Small intestine (tissue), 7 donors: Measurements from ENCODE around the gene ANAPC1. TPM values are rescaled to one million over a fixed set of nuclear protein-coding genes. Genes with fewer than 3 reads are reported as not detected.
A peak's percentile ranks its signal among the peaks of the same experiment; 100 is the strongest.
"Not testable (repeated sequence)": the region's sequence is repeated elsewhere in the genome, so short reads cannot be mapped to it uniquely, and the experiment has no call there.

Source experiments
- DNase-seq, 2 donors: peaks; one replicate each; pipeline versions ENCODE4 v3.0.0 to v3.0.0-alpha.2; 2013
- FAIRE-seq: peaks from 2 replicates; lab custom pipeline; 2012; peaks lifted over from hg19 to GRCh38; lab: Jason Lieb, UNC
- H3K27ac ChIP-seq, 3 donors: one replicate each; pipeline ENCODE4 v1.5.1; 2013; ENCODE audit warnings: low read length in 2 of 3, mild to moderate bottlenecking in 2 of 3, control low read depth in 1 of 3, inconsistent platforms in 1 of 3, low read depth in 1 of 3, moderate library complexity in 1 of 3
- H3K27me3 ChIP-seq, 3 donors: one replicate each; pipeline ENCODE4 v1.6.1; 2013; ENCODE audit warnings: low read length in 3 of 3, inconsistent platforms in 1 of 3; ENCODE audit not compliant: control insufficient read depth in 3 of 3, insufficient read depth in 3 of 3
- H3K36me3 ChIP-seq, 3 donors: one replicate each; pipeline ENCODE4 v1.6.1; 2013; ENCODE audit warnings: low read length in 3 of 3, inconsistent platforms in 1 of 3, low read depth in 1 of 3, mild to moderate bottlenecking in 1 of 3, moderate library complexity in 1 of 3; ENCODE audit not compliant: control insufficient read depth in 3 of 3, insufficient read depth in 2 of 3
- H3K4me1 ChIP-seq, 3 donors: one replicate each; pipeline ENCODE4 v1.6.1; 2013; ENCODE audit warnings: low read length in 2 of 3, inconsistent platforms in 1 of 3, low read depth in 1 of 3, mild to moderate bottlenecking in 1 of 3, moderate library complexity in 1 of 3; ENCODE audit not compliant: control insufficient read depth in 3 of 3, insufficient read depth in 2 of 3
- H3K4me3 ChIP-seq, 3 donors: one replicate each; pipeline ENCODE4 v1.5.1; 2013; ENCODE audit warnings: low read length in 3 of 3, control low read depth in 1 of 3, inconsistent platforms in 1 of 3, low read depth in 1 of 3, mild to moderate bottlenecking in 1 of 3, moderate library complexity in 1 of 3
- H3K9me3 ChIP-seq, 2 donors: one replicate each; pipeline ENCODE4 v1.6.1; 2013; ENCODE audit warnings: low read depth in 1 of 2, low read length in 1 of 2; ENCODE audit not compliant: control insufficient read depth in 2 of 2, insufficient read depth in 1 of 2
- WGBS, 3 donors: extraction: QIAGEN DNeasy Blood & Tissue Kit; methylation state at CpG; one replicate each; pipeline ENCODE4 v1.1.7; 2013; 5-methylcytosine and 5-hydroxymethylcytosine counted together
- polyA plus RNA-seq, 4 donors: library from polyadenylated mRNA; stranded (reverse) in 3 of 4; unstranded in 1 of 4; fragments of 200-250 nt in 3 of 4; fragments of 120-200 nt in 1 of 4; gene quantifications; one replicate each; pipeline versions ENCODE4 v1.2.1 to v1.2.3, GENCODE V29; 2013
- donor health status: healthy with polysubstance abuse.
- donor health status: control.
- donor health status: control.
- donor health status: Bipolar disorder and iron deficiency.
- donor health status: healthy.

The ANAPC1 gene
- polyA plus RNA-seq, 4 donors, result 2.4 to 23.9 (median 8.4) TPM

DNA sequence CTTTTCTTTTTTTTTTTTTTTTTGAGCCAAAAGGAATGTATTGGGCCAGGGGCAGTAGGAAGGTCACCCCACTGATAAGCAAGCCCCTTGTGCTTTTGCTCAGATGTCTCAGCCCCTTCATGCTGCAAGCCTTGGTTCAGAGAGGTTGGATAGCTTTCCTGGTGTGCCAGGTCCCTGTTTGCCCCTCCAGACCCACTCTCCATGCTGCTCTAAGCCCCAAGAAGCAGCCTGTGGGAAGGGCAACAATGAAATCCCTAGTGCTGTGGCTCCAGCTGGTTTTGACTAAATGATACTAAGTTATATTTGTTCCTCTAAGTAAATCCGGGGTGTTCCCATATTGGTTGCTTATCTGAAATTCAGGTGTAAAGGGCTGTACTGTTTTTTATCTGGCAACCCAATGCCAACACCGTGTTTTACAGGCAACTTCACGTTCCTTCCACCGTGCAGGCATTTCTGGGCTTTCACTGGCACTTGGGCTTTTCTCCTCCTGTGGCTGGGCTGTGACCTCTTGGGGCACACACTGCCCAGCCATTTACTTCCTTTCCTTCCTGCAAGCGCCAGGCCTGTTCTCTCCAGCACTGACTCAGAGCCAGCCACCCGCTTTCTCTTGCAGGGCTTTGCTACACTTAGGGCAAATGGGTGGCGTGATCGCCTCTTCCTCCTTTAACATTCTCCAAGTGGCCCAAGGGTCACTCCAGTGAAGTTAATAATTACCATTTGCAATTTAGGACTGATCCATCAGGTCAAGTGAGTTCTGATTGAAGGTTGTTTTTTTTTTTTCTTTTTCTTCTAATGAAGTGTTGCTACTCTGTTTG is 36.0 kb upstream of the ANAPC1 start:
- Histone ChIP-seq H3K27me3 (no peaks in the 10 kb centered on the region), H3K4me1 (peaks cover 6 to 27% (median 12%) of the 10 kb centered on the region in 3 donors), H3K36me3 (peaks cover 0 to 18% (median 0%) of the 10 kb centered on the region in 3 donors), H3K4me3 (no peak overlapping the region), H3K9me3 (no peaks in the 10 kb centered on the region), H3K27ac (peak overlapping the region; percentile 76 to 87 (median 82))
- no peak for FAIRE-seq
- WGBS, 3 donors, result 6 to 57% (median 34%) methylated on average over 8 of the region's 8 CpGs
- peak; percentile 85 to 97 for DNase-seq

DNA sequence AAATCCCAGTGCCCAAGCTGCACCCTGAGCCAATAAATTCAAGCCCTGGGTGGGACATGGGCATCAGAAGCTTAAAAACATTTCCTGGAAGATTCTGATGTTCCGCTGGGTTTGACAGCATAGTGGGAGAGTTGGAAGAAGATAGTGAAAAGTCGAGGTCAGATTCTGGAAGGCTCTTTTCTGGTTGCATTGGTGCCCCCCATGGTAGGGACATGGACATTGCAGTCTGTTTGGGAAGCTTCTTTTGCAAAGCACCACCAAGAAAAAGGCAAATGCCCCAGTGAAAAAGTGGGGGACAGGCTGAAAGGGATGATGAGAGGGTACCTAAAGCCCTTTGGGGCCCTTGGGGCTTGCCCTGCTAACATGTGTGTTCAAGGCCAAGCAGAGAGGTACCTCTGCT is 35.4 kb upstream of the ANAPC1 start:
- Histone ChIP-seq H3K9me3 (no peaks in the 10 kb centered on the region), H3K27me3 (no peaks in the 10 kb centered on the region), H3K4me3 (no peak overlapping the region), H3K36me3 (peaks cover 0 to 16% (median 0%) of the 10 kb centered on the region in 3 donors), H3K27ac (peak overlapping the region; percentile 76 to 87 (median 82)), H3K4me1 (peaks cover 6 to 27% (median 12%) of the 10 kb centered on the region in 3 donors)
- DNase-seq, result no peak
- no peak for FAIRE-seq
- 50 to 62% (median 50%) methylated on average over 2 of the region's 2 CpGs for WGBS, 3 donors

- 79 to 91% (median 80%) methylated on average over 1 of the region's 1 CpG for WGBS, 3 donors
- DNase-seq (peak in 1 of 2 donors; percentile 45), FAIRE-seq (no peak)
- Histone ChIP-seq H3K36me3 (peaks cover 0 to 13% (median 0%) of the 10 kb centered on the region in 3 donors), H3K4me3 (no peak overlapping the region), H3K4me1 (peaks cover 6 to 27% (median 12%) of the 10 kb centered on the region in 3 donors), H3K27me3 (no peaks in the 10 kb centered on the region), H3K27ac (peak overlapping the region in 1 of 3 donors; percentile 28), H3K9me3 (no peaks in the 10 kb centered on the region)
These were observed 34.4 kb upstream of the ANAPC1 start for GRCh38 chr2:111918383-111918806.

DNA sequence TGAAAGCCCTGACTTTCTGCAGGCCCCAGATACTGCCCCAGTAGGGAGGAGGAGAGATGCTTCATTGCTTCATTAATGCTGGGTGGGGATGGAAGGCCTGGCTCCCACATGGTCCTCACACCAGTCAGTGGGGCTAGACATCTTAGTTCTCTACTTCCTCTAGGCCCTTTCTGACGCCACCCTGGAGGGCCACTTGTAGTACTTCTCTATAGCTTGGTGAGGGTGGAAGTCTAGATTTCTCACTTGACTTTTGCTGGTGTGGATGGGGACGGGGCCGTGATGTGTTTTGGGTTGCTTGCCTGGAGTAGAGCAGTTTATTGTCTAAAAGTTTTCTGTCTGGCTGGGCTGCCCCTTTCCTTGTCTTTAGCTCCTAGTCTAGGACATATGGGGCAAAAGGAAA is 33.1 kb upstream of the ANAPC1 start:
- Histone ChIP-seq H3K36me3 (peaks cover 0 to 10% (median 0%) of the 10 kb centered on the region in 3 donors), H3K9me3 (no peaks in the 10 kb centered on the region), H3K27me3 (no peaks in the 10 kb centered on the region), H3K4me3 (no peak overlapping the region), H3K27ac (no peak overlapping the region), H3K4me1 (peaks cover 6 to 27% (median 12%) of the 10 kb centered on the region in 3 donors)
- FAIRE-seq (no peak), DNase-seq (no peak)
- 74 to 79% (median 76%) methylated on average over 3 of the region's 3 CpGs for WGBS, 3 donors

DNA sequence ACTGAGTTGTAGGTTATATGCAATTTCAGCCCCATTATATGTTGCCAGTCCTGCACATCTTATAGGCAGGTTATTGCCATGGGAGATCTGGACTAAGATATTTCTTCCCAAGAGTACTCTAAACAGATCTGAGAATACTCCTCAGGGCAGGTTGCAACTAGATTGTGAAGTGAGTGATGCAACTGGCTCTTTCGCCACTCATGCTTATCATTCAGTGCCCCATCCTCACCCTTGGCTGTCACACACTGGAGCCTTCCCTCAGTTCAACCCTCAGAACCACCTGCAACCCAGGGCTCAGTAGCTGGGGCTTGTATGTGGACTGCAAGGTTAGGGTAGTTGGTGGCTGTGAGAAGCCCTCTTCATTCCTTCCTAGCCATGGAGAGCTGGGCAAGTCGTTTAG is 28.6 kb upstream of the ANAPC1 start:
- FAIRE-seq (no peak), DNase-seq (no peak)
- Histone ChIP-seq H3K27me3 (no peaks in the 10 kb centered on the region), H3K4me1 (peaks cover 0 to 5% (median 4%) of the 10 kb centered on the region in 3 donors), H3K27ac (no peak overlapping the region), H3K36me3 (peaks cover 0 to 10% (median 0%) of the 10 kb centered on the region in 3 donors), H3K4me3 (no peak overlapping the region), H3K9me3 (no peaks in the 10 kb centered on the region)
- 78 to 89% (median 83%) methylated on average over 2 of the region's 2 CpGs for whole genome bisulfite sequencing, 3 donors

- H3K4me1 ChIP-seq, result peaks cover 0 to 10% (median 9%) of the 10 kb centered on the region in 3 donors
- not testable (repeated sequence) for H3K9me3 ChIP-seq, H3K27ac ChIP-seq, DNase-seq, H3K36me3 ChIP-seq, H3K27me3 ChIP-seq, FAIRE-seq, H3K4me3 ChIP-seq
- WGBS, 3 donors, result 85 to 92% (median 89%) methylated on average over 7 of the region's 7 CpGs
These were observed 27.4 kb upstream of the ANAPC1 start for GRCh38 chr2:111911295-111911977.

GRCh38 chr2:111910609-111911277 is 26.8 kb upstream of the ANAPC1 start:
- H3K4me3 ChIP-seq, result no peak overlapping the region
- H3K36me3 ChIP-seq, result no peaks in the 10 kb centered on the region
- DNase-seq, result no peak
- no peak for FAIRE-seq
- H3K27me3 ChIP-seq, result no peaks in the 10 kb centered on the region
- H3K4me1 ChIP-seq, result peaks cover 0 to 12% (median 9%) of the 10 kb centered on the region in 3 donors
- no peak overlapping the region for H3K27ac ChIP-seq
- H3K9me3 ChIP-seq, result no peaks in the 10 kb centered on the region
- WGBS, 3 donors, result 26 to 55% (median 35%) methylated on average over 2 of the region's 2 CpGs

GRCh38 chr2:111909997-111910396 is 26.0 kb upstream of the ANAPC1 start:
- not testable (repeated sequence) for H3K27me3 ChIP-seq, DNase-seq, H3K27ac ChIP-seq, H3K9me3 ChIP-seq, FAIRE-seq, H3K36me3 ChIP-seq, H3K4me3 ChIP-seq
- H3K4me1 ChIP-seq, result peaks cover 0 to 12% (median 9%) of the 10 kb centered on the region in 3 donors
- WGBS, 3 donors, result 92 to 96% (median 95%) methylated on average over 4 of the region's 4 CpGs
